ENCODE data around the gene ATP11A. TPM values are rescaled to one million over a fixed set of nuclear protein-coding genes. Genes with fewer than 3 reads are reported as not detected.

Gene ATP11A
- total RNA-seq, 2 donors from 2014 or later: 15.8 to 19.6 TPM

GRCh38 chr13:112760435-112760834 lies 70.6 kb downstream of the ATP11A start:
- Histone ChIP-seq H3K4me3 (no peak overlapping the region), H3K36me3 (no peaks in the 10 kb centered on the region), H3K4me1 (no peaks in the 10 kb centered on the region), H3K27ac (no peak overlapping the region), H3K27me3 (no peaks in the 10 kb centered on the region), H3K9ac (ENCODE audit: low read depth in 2 of 2, low read length in 2 of 2) (no peak overlapping the region), H3K9me3 (no peaks in the 10 kb centered on the region)
- TF ChIP-seq CTCF (IDR thresholded peaks at IDR 0.05): no peak
- intact Hi-C loops (cut with DNase I): no loop called here
- no peak for DNase-seq

GRCh38 chr13:112760931-112761330 lies 71.1 kb downstream of the ATP11A start:
- Histone ChIP-seq H3K27me3 (no peaks in the 10 kb centered on the region), H3K4me3 (no peak overlapping the region), H3K4me1 (no peaks in the 10 kb centered on the region), H3K9ac (ENCODE audit: low read depth in 2 of 2, low read length in 2 of 2) (no peak overlapping the region), H3K9me3 (no peaks in the 10 kb centered on the region), H3K36me3 (no peaks in the 10 kb centered on the region), H3K27ac (no peak overlapping the region)
- intact Hi-C loops (cut with DNase I): no loop called here
- TF ChIP-seq CTCF (IDR thresholded peaks at IDR 0.05): no peak
- DNase-seq: no peak

GRCh38 chr13:112761701-112762689 lies 72.2 kb downstream of the ATP11A start:
- no peak for TF ChIP-seq CTCF (IDR thresholded peaks at IDR 0.05)
- H3K9ac ChIP-seq (ENCODE audit: low read depth in 2 of 2, low read length in 2 of 2): no peak overlapping the region
- no peak overlapping the region for H3K4me3 ChIP-seq
- intact Hi-C loops (cut with DNase I): no loop called here
- H3K27ac ChIP-seq: no peak overlapping the region
- no peak for DNase-seq
- H3K4me1 ChIP-seq: no peaks in the 10 kb centered on the region
- no peaks in the 10 kb centered on the region for H3K36me3 ChIP-seq
- H3K9me3 ChIP-seq: no peaks in the 10 kb centered on the region
- no peaks in the 10 kb centered on the region for H3K27me3 ChIP-seq

- H3K27ac ChIP-seq: no peak overlapping the region
These were observed 72.8 kb downstream of the ATP11A start for GRCh38 chr13:112762690-112763080.

GRCh38 chr13:112764028-112764427 lies 74.2 kb downstream of the ATP11A start:
- TF ChIP-seq CTCF (IDR thresholded peaks at IDR 0.05): no peak
- no peaks in the 10 kb centered on the region for H3K36me3 ChIP-seq
- no peak for DNase-seq
- H3K4me1 ChIP-seq: no peaks in the 10 kb centered on the region
- H3K4me3 ChIP-seq: no peak overlapping the region
- intact Hi-C loops (cut with DNase I): no loop called here
- H3K9me3 ChIP-seq: no peaks in the 10 kb centered on the region
- no peaks in the 10 kb centered on the region for H3K27me3 ChIP-seq
- H3K9ac ChIP-seq (ENCODE audit: low read depth in 2 of 2, low read length in 2 of 2): no peak overlapping the region
- no peak overlapping the region for H3K27ac ChIP-seq

More at GRCh38 chr13:112762690-112763080, 72.8 kb downstream of the ATP11A start:
- no peak for DNase-seq
- Histone ChIP-seq H3K36me3 (no peaks in the 10 kb centered on the region), H3K27me3 (no peaks in the 10 kb centered on the region), H3K9me3 (no peaks in the 10 kb centered on the region), H3K9ac (ENCODE audit: low read depth in 2 of 2, low read length in 2 of 2) (no peak overlapping the region), H3K4me3 (no peak overlapping the region), H3K4me1 (no peaks in the 10 kb centered on the region)
- intact Hi-C loops (cut with DNase I): no loop called here
- no peak for TF ChIP-seq CTCF (IDR thresholded peaks at IDR 0.05)

Data from colonic mucosa (tissue), 4 donors.